T follicular helper cell (primary cell): ENCODE data around the gene PDE1A.

Experiments
- DNase-seq: peaks from one replicate; pipeline ENCODE4 v3.0.0-alpha.2; 2020; ENCODE audit warnings: low read depth
- total RNA-seq, 2 experiments: gene quantifications; one replicate each; lab custom pipeline; 2026; lab: John Stamatoyannopoulos, UW

PDE1A gene
- 0 reads per million in 2 experiments for total RNA-seq

DNA sequence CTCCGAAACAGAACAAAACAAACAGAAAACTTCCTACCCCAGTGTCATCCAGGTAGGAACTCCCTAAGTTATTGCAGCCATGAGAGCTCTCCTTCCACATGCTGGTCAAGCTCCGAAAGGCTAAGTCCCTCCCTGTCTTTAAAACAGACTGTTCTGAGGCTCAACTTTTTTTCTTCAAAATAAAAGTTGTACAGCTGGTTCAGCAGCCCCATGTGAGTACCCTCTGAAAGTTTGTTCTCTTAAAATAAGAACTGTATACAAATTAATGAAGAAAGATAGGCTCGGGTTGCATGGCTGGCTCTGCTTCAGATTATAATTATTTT, at the start of gene PDE1A:
PDE1A (minus strand) TSS at position 119 of the 323 bp plus-strand sequence.
- no peak for DNase-seq

DNA sequence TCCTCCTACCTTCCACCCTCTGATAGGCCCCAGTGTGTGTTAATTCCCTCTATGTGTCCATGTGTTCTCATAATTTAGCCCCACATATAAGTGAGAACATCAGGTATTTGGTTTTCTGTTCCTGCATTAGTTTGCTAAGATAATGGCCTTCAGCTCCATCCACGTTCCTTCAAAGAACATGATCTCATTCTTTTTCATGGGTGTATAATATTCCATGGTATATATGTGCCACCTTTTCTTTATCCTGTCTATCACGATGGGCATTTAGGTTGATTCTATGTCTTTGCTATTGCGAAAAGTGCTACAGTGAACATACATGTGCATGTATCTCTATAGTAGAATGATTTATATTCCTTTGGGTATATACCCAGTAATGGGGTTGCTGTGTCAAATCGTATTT, 46.8 kb upstream of the PDE1A start:
- no peak for DNase-seq

DNA sequence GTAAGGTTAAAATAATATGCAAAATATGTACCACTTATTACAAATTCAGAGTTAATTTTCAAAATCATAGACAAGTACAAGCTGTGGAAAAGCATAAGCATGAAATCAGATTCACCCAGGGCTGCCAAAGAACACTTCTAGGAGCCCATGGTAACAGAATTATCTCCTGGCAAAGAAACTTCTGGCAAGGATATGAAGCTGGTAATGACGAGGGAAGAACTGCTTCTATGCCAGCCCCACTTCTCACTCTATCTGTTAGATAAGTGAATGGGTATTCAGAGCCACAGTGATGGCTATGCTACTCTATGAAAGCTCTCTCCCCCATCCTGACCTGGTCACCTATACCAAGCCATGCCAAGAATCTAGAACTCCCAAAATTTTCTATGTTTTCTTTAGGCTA, 36.9 kb upstream of the PDE1A start:
- DNase-seq = no peak

DNA sequence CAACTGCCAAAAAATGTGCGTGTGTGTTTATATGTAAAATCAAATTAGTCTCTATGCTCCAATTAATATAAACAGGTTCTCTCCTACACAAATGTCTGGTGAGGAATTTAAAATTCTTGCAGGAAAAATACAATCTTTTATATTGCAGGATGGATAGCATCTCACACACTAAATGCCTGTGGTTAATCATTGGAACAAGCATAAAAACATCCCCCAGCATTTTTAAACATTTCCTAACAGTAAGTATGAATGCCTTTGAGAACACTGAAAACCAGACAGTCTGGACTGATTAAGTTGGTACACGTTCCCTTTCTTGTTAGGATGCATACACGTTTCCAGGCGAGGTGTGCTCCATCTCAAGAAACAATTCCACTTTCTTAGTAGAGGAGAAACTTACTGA, 29.9 kb upstream of the PDE1A start:
- DNase-seq = no peak

DNA sequence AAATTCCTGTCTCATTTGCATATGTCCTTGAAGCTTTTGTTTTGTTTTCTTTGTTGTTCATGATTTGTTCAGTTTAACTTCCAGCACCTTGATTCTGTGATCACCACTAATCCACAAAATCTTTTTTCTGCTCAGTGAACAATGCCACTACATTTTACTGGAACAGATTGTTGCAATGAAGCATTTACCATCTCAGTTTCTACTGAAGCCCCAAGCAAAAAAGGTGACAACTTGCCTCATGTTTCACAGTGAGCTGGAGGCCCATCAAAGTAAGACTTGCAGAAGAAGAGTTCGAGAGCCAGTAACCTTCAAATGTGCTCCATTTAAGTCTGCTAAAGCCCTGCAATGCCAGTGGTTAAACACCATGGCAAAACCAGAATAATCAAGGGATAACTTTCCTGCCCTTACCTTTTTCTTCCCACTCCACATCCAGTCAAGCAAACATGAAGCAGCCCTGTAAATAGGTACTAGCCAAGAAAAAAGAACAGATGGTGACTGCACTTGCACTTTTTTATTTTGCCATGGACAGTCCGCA, 25.7 kb upstream of the PDE1A start:
- no peak for DNase-seq

DNA sequence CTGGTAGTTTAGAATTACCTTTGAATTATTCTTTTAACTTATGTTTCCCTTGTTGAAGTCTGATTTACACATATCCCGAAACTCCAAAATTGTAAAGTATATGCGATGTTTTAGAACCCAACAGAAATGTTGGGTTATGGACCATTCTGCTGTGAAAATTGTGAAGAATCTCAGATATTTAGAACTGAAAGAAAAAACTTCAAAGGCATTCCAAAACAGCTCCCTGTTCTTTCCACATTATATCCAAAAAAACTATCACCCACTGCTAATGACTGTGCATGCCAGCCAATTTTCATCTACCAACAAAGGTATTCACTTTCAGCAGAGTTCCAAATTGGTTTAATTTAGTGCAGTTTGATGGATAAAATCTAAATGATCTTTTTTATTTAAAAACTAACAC, 21.5 kb upstream of the PDE1A start:
- no peak for DNase-seq

DNA sequence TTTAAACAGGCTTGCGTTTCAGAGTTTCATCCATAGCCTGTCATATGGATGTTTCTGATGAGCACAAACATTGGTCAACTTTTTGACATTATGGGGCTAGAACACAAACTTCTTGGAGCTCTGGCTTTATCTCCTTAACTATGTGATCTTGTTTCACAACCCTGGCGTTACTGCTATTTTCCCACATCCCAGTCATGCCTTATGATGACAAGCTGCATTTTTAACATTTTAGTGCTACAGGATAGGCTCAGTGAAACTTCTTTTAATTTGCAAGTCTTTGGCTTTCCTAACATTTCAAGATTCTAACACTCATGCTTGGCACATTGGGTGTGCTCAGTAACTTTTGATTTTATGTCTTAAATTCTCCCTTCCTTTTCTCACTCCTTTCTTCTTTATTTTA, 21.0 kb upstream of the PDE1A start:
- no peak for DNase-seq

- no peak for DNase-seq
Measured at GRCh38 chr2:182447163-182447562, 20.3 kb upstream of the PDE1A start.

- no peak for DNase-seq
Measured at GRCh38 chr2:182446087-182446486, 19.3 kb upstream of the PDE1A start.

GRCh38 chr2:182445391-182445965, 18.6 kb upstream of the PDE1A start:
- DNase-seq = no peak

- DNase-seq = no peak
Measured at GRCh38 chr2:182444806-182445205, 18.0 kb upstream of the PDE1A start.

DNA sequence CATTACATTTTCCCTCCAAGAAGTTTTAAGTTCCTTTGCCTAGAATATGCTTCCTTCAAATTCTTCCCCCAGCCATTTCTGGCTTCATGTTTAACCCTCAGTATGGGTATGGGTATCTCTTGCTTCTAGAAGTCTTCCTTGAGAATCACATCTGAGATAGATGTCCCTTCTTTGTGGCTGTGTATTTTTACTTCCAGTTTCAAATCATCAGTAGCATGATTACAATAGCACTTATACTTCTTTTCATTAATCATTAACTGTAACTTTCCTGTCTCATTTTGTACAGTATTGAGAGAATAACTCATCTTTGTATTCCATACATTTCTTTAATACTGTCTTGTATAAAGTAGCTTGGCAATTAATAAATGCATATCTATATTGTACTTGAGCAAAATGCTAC, 17.3 kb upstream of the PDE1A start:
- no peak for DNase-seq

GRCh38 chr2:182436252-182436651, 9.4 kb upstream of the PDE1A start:
- no peak for DNase-seq

DNA sequence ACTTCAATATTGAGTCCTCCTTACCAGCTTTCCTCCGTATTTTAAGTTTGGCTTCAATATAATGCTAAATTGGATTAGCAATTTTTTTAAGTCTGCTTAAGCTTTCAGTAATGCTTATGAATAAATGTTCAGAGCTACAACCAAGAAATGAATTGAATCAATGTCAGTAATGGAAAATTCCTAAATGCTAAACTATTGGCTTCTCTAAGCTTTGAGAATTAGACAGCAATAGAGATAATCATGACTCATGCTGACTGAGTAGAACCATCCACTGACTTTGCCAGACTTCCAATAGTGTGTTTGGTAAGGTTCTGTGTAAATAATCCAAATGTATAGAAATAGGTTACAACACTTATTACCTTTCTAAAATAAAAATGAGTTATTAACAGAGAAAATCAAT, 8.9 kb upstream of the PDE1A start:
- no peak for DNase-seq

DNA sequence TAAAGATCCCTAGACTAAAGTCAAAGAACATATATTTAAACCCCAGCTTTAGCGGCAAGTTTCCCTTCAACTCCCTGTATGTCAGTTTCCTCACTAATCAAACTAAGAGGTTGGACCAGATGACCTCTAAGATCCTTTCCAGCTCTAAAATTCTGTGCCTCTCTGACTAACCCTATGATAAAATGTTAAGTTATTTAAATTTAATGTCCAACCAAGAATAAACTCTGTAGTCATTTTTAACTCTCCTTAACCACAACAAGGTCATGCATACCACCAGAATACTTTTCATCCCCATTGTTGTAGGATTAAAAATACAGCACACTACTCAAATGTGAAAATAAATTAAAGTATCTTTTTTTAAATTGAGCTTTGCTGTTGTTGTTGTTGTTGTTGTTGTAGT, 5.2 kb upstream of the PDE1A start:
- DNase-seq = no peak

- DNase-seq = no peak
Measured at GRCh38 chr2:182428476-182428875, 1.6 kb upstream of the PDE1A start.

- DNase-seq = no peak
Measured at GRCh38 chr2:182426082-182426917, 536 bp downstream of the PDE1A start.

DNA sequence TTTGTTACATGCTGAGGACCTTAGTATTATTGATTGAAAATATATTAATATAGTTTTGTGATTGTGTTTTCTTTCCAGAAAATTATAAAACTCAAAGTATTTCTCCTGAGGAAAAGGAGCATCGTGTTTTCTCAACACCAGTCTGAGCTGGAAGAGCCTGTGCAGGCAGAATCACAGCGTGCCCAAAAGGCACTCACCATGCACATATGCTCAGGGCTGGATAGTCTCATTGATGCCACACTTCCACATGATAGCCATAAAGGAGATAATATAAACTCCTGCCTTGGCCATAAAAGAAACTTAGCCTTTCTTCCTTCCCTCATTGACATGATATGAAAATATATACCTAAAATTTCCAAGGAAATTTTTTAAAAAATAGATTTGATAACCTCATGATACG, 4.0 kb downstream of the PDE1A start:
- DNase-seq = no peak

GRCh38 chr2:182420669-182421068, 6.2 kb downstream of the PDE1A start:
- DNase-seq = no peak

DNA sequence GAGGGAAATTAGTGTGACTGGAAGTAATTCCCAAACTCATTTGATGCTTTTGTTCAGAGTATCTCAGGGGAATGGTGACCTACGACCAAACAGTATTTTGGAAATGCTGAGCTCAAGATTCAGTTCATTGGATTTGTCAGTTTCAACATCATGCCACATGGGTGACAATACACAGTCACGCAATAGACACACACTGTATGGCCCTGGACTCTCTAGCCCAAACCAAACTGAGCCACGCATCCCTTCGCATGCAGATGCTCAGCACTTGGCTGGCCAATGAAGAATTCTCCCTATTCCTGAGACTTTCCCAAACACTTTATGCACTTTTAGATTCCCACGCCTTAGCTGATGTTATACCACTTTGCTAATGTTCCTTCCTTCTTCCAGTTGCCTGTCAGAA, 10.0 kb downstream of the PDE1A start:
- DNase-seq = no peak

DNA sequence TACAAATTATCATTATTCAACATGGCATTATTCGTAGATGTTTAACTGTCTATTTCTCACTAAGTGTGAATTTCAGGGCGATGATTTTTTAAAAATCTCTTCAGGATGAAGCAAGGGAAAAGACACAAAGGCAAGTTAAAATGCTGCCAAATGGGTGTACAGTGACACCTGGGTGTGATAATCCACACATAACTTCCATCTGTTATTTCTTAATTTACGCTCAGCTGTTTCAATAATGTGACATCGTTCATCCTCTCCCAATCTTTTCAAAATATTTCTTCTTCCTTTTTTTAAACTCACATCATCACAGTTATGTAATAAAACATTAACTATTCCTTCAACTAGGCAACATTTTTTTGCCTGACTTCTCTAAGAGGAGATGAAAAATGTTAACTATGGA, 10.6 kb downstream of the PDE1A start:
- DNase-seq = no peak

- no peak for DNase-seq
Measured at GRCh38 chr2:182415771-182416170, 11.1 kb downstream of the PDE1A start.

DNA sequence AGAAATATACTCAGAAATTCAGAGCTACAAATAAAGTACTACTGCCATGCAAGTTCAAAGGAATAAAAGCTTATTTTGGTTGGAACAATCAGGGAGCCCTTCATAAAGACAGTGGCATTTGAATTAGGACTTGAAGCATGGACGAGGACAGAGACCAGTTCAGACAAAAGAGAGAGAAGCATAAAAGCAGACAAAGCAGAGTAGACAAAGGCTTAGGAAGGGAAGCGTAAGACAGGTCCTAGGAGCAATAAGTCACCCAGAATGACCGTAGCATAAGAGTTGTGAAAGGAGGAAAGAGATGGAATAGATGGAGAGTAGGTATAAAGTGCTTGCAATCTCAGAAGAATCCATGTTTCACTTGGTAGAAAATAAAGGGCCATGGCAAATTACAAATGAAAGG, 14.0 kb downstream of the PDE1A start:
- no peak for DNase-seq

GRCh38 chr2:182410120-182410519, 16.7 kb downstream of the PDE1A start:
- no peak for DNase-seq
